HepG2 (cell line): ENCODE results near the gene AMTN. TPM values are rescaled to one million over a fixed set of nuclear protein-coding genes. Genes with fewer than 3 reads are reported as not detected.
A peak's percentile ranks its signal among the peaks of the same experiment; 100 is the strongest.

Experiments used
- ARNTL ChIP-seq: sonication (generic); formaldehyde crosslinking; IDR thresholded peaks from 2 replicates; pipeline ENCODE4 v1.4.0; 2020; ENCODE audit warnings: mild to moderate bottlenecking, missing genetic modification reagents
- KAT8 ChIP-seq: IDR thresholded peaks from 2 replicates; pipeline ENCODE4 v1.6.1; 2016; ENCODE audit warnings: missing genetic modification reagents, missing compliant biosample characterization
- ONECUT2 ChIP-seq: sonication (generic); formaldehyde crosslinking; IDR thresholded peaks from 2 replicates; pipeline ENCODE4 v1.4.0; 2020; ENCODE audit warnings: missing genetic modification reagents
- PHF21A ChIP-seq: sonication (generic); formaldehyde crosslinking; IDR thresholded peaks from 2 replicates; pipeline ENCODE4 v1.5.0; 2020; ENCODE audit warnings: mild to moderate bottlenecking, missing genetic modification reagents
- PHF8 ChIP-seq: sonication (generic); formaldehyde crosslinking; IDR thresholded peaks from 2 replicates; pipeline ENCODE4 v1.5.0; 2020; ENCODE audit warnings: missing genetic modification reagents
- RXRB ChIP-seq: IDR thresholded peaks from 2 replicates; pipeline ENCODE4 v1.6.1; 2016; ENCODE audit warnings: borderline replicate concordance, missing genetic modification reagents, missing compliant biosample characterization
- SP5 ChIP-seq: IDR thresholded peaks from 2 replicates; pipeline ENCODE4 v1.6.1; 2016; ENCODE audit warnings: low read depth, borderline replicate concordance
- ZNF136 ChIP-seq: sonication (generic); formaldehyde crosslinking; IDR thresholded peaks from 2 replicates; pipeline ENCODE4 v1.8.1; 2022; ENCODE audit warnings: low read depth, mild to moderate bottlenecking, moderate library complexity, missing genetic modification reagents
- ZNF333 ChIP-seq: sonication (generic); formaldehyde crosslinking; IDR thresholded peaks from 2 replicates; pipeline ENCODE4 v1.4.0; 2020; ENCODE audit warnings: mild to moderate bottlenecking, missing genetic modification reagents, borderline replicate concordance
- ZNF446 ChIP-seq: sonication (generic); formaldehyde crosslinking; IDR thresholded peaks from 2 replicates; pipeline ENCODE4 v1.5.0; 2020; ENCODE audit warnings: mild to moderate bottlenecking, missing genetic modification reagents
- ZNF549 ChIP-seq: sonication (generic); formaldehyde crosslinking; IDR thresholded peaks from 2 replicates; pipeline ENCODE4 v1.5.0; 2020; ENCODE audit warnings: missing genetic modification reagents
- ZNF558 ChIP-seq: sonication (generic); formaldehyde crosslinking; IDR thresholded peaks from 2 replicates; pipeline ENCODE4 v1.9.0; 2022; ENCODE audit warnings: mild to moderate bottlenecking, missing genetic modification reagents, borderline replicate concordance
- polyA plus RNA-seq, 8 experiments: library from polyadenylated mRNA; depleted of rRNA in 3 of 8; stranded (reverse) in 7 of 8; unstranded in 1 of 8; fragments of >200 nt; fragmentation: Illumina TruSeq in 4 of 8; extraction: Trizol in 4 of 8; gene quantifications; 2 replicates each; pipeline versions ENCODE4 v1.2.1 to v1.2.3, GENCODE V29; 2011 to 2016; ENCODE audit warnings: low read depth in 4 of 8, missing spikeins in 1 of 8, mixed read lengths in 1 of 8; ENCODE audit not compliant: insufficient read depth in 1 of 8
- total RNA-seq, 5 experiments: library from RNA; depleted of rRNA; stranded (reverse); fragments of >200 nt; fragmentation: Illumina TruSeq; extraction: Trizol; gene quantifications; 2 replicates each; pipeline ENCODE4 v1.2.3, GENCODE V29; 2016; ENCODE audit warnings: low read depth in 1 of 5
- TF ChIP-seq, protein P1 (sequence below): sonication (generic); formaldehyde crosslinking; IDR thresholded peaks from 2 replicates; pipeline ENCODE4 v1.4.0; 2020; ENCODE audit warnings: missing genetic modification reagents, mild to moderate bottlenecking, borderline replicate concordance
- TF ChIP-seq, protein P2 (sequence below): IDR thresholded peaks from 2 replicates; pipeline ENCODE4 v1.6.1; 2016; ENCODE audit warnings: mild to moderate bottlenecking
- TF ChIP-seq, protein P3 (sequence below): sonication (generic); formaldehyde crosslinking; IDR thresholded peaks from 2 replicates; pipeline ENCODE4 v1.4.0; 2020; ENCODE audit warnings: missing genetic modification reagents
- TF ChIP-seq, protein P4 (sequence below): sonication (generic); formaldehyde crosslinking; IDR thresholded peaks from 2 replicates; pipeline ENCODE4 v1.5.1; 2020; ENCODE audit warnings: missing genetic modification reagents, mild to moderate bottlenecking, borderline replicate concordance
- TF ChIP-seq, protein P5 (sequence below): sonication (generic); formaldehyde crosslinking; conservative IDR thresholded peaks from 2 replicates; pipeline ENCODE4 v1.5.0; 2020; ENCODE audit warnings: missing genetic modification reagents

The AMTN gene
- total and polyA plus RNA-seq, 2 of the 13 experiments (the other 11 are each of a cell fraction or from before 2014, with no cell fraction given) = 0.15 TPM; not detected in 1

DNA sequence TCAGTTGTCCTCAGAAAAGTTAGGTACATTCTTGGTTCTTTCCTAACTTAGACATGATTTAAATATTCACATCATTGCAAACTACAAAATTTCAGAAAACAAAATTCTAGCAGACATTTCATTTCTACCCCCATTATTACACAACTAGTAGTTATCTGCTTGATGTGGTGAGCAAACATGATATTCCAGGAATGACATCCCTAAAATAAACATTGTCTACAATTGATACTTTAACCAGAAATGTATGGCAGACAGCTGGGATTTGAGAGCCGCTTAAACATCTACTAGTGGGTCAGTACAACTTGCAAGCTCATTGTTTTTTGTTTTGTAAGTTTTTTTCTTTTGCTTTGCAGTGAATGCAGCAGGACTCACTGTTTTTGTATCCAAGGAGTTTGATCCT is 41.6 kb downstream of the AMTN start (continued):
- peak; percentile 97 for TF ChIP-seq ZNF136 (CRISPR knock-in tag)
- TF ChIP-seq, protein P1, sequence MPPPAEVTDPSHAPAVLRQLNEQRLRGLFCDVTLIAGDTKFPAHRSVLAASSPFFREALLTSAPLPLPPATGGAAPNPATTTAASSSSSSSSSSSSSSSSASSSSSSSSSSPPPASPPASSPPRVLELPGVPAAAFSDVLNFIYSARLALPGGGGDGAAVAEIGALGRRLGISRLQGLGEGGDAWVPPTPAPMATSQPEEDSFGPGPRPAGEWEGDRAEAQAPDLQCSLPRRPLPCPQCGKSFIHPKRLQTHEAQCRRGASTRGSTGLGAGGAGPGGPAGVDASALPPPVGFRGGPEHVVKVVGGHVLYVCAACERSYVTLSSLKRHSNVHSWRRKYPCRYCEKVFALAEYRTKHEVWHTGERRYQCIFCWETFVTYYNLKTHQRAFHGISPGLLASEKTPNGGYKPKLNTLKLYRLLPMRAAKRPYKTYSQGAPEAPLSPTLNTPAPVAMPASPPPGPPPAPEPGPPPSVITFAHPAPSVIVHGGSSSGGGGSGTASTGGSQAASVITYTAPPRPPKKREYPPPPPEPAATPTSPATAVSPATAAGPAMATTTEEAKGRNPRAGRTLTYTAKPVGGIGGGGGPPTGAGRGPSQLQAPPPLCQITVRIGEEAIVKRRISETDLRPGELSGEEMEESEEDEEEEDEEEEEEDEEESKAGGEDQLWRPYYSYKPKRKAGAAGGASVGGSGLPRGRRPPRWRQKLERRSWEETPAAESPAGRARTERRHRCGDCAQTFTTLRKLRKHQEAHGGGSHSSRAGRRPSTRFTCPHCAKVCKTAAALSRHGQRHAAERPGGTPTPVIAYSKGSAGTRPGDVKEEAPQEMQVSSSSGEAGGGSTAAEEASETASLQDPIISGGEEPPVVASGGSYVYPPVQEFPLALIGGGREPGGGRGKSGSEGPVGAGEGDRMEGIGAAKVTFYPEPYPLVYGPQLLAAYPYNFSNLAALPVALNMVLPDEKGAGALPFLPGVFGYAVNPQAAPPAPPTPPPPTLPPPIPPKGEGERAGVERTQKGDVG (CRISPR knock-in tag) = no peak
- TF ChIP-seq SP5 (CRISPR knock-in tag) = no peak
- no peak for TF ChIP-seq ZNF549 (CRISPR knock-in tag)
- no peak for TF ChIP-seq ZNF333 (CRISPR knock-in tag)
- TF ChIP-seq ARNTL (CRISPR knock-in tag) = no peak
- TF ChIP-seq, protein P2, sequence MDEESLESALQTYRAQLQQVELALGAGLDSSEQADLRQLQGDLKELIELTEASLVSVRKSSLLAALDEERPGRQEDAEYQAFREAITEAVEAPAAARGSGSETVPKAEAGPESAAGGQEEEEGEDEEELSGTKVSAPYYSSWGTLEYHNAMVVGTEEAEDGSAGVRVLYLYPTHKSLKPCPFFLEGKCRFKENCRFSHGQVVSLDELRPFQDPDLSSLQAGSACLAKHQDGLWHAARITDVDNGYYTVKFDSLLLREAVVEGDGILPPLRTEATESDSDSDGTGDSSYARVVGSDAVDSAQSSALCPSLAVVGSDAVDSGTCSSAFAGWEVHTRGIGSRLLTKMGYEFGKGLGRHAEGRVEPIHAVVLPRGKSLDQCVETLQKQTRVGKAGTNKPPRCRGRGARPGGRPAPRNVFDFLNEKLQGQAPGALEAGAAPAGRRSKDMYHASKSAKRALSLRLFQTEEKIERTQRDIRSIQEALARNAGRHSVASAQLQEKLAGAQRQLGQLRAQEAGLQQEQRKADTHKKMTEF (CRISPR knock-in tag) = peak; percentile 23; the same call in 1 of the 2 replicates
- no peak for TF ChIP-seq PHF21A (CRISPR knock-in tag)
- TF ChIP-seq, protein P3, sequence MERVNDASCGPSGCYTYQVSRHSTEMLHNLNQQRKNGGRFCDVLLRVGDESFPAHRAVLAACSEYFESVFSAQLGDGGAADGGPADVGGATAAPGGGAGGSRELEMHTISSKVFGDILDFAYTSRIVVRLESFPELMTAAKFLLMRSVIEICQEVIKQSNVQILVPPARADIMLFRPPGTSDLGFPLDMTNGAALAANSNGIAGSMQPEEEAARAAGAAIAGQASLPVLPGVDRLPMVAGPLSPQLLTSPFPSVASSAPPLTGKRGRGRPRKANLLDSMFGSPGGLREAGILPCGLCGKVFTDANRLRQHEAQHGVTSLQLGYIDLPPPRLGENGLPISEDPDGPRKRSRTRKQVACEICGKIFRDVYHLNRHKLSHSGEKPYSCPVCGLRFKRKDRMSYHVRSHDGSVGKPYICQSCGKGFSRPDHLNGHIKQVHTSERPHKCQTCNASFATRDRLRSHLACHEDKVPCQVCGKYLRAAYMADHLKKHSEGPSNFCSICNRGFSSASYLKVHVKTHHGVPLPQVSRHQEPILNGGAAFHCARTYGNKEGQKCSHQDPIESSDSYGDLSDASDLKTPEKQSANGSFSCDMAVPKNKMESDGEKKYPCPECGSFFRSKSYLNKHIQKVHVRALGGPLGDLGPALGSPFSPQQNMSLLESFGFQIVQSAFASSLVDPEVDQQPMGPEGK (CRISPR knock-in tag) = no peak
- TF ChIP-seq PHF8 (CRISPR knock-in tag) = no peak
- peak; percentile 36; the same call in 1 of the 2 replicates for TF ChIP-seq KAT8 (CRISPR knock-in tag)
- TF ChIP-seq, protein P4, sequence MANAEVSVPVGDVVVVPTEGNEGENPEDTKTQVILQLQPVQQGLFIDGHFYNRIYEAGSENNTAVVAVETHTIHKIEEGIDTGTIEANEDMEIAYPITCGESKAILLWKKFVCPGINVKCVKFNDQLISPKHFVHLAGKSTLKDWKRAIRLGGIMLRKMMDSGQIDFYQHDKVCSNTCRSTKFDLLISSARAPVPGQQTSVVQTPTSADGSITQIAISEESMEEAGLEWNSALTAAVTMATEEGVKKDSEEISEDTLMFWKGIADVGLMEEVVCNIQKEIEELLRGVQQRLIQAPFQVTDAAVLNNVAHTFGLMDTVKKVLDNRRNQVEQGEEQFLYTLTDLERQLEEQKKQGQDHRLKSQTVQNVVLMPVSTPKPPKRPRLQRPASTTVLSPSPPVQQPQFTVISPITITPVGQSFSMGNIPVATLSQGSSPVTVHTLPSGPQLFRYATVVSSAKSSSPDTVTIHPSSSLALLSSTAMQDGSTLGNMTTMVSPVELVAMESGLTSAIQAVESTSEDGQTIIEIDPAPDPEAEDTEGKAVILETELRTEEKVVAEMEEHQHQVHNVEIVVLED (CRISPR knock-in tag) = no peak
- no peak for TF ChIP-seq ZNF558 (CRISPR knock-in tag)
- TF ChIP-seq ZNF446 (CRISPR knock-in tag) = no peak
- TF ChIP-seq, protein P5, sequence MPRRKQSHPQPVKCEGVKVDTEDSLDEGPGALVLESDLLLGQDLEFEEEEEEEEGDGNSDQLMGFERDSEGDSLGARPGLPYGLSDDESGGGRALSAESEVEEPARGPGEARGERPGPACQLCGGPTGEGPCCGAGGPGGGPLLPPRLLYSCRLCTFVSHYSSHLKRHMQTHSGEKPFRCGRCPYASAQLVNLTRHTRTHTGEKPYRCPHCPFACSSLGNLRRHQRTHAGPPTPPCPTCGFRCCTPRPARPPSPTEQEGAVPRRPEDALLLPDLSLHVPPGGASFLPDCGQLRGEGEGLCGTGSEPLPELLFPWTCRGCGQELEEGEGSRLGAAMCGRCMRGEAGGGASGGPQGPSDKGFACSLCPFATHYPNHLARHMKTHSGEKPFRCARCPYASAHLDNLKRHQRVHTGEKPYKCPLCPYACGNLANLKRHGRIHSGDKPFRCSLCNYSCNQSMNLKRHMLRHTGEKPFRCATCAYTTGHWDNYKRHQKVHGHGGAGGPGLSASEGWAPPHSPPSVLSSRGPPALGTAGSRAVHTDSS (CRISPR knock-in tag) = no peak
- peak; percentile 41; the same call in 1 of the 2 replicates for TF ChIP-seq RXRB (CRISPR knock-in tag)
- TF ChIP-seq ONECUT2 (CRISPR knock-in tag) = no peak
